Keratinocyte (primary cell): ENCODE measurements around the gene AEBP1. TPM values are rescaled to one million over a fixed set of nuclear protein-coding genes. Genes with fewer than 3 reads are reported as not detected.

ENCODE experiments used
- DNase-seq: peaks from one replicate; pipeline ENCODE4 v3.0.0-alpha.2; 2011; ENCODE audit warnings: low read depth, missing footprints, low spot score
- FAIRE-seq: peaks from 2 replicates; lab custom pipeline; 2011; peaks lifted over from hg19 to GRCh38; lab: Jason Lieb, UNC
- H2AFZ ChIP-seq: 2 replicates; pipeline ENCODE4 v1.6.0; 2012; ENCODE audit warnings: low read length, control low read depth, inconsistent platforms; ENCODE audit not compliant: control insufficient read depth
- H3K27ac ChIP-seq: 2 replicates; pipeline ENCODE4 v1.5.1; 2011; ENCODE audit warnings: low read length; ENCODE audit not compliant: control insufficient read depth, insufficient read depth
- H3K27me3 ChIP-seq: 3 replicates; pipeline ENCODE4 v1.6.0; 2011; ENCODE audit warnings: low read length; ENCODE audit not compliant: control insufficient read depth, insufficient read depth; ENCODE audit errors: extremely low read depth
- H3K36me3 ChIP-seq, 2 experiments: 2 replicates in 1 of 2; 3 replicates in 1 of 2; pipeline ENCODE4 v1.5.1; 2011; ENCODE audit warnings: low read length in 2 of 2, mild to moderate bottlenecking in 1 of 2; ENCODE audit not compliant: control insufficient read depth in 2 of 2, insufficient read depth in 2 of 2; ENCODE audit errors: extremely low read depth in 1 of 2
- H3K4me1 ChIP-seq: 3 replicates; pipeline ENCODE4 v1.5.1; 2011; ENCODE audit warnings: low read length; ENCODE audit not compliant: control insufficient read depth, insufficient read depth; ENCODE audit errors: extremely low read depth
- H3K4me2 ChIP-seq: 3 replicates; pipeline ENCODE4 v1.6.0; 2011; ENCODE audit warnings: low read depth, low read length; ENCODE audit not compliant: control insufficient read depth, insufficient read depth; ENCODE audit errors: extremely low read depth
- H3K4me3 ChIP-seq, 3 experiments: fragments of 200-600 bp in 1 of 3; sonication (generic) in 1 of 3; 2 replicates in 2 of 3; 3 replicates in 1 of 3; pipeline ENCODE4 v1.5.1; 2011 to 2016; ENCODE audit warnings: low read length in 3 of 3, mild to moderate bottlenecking in 3 of 3, control low read depth in 2 of 3, inconsistent platforms in 1 of 3, low read depth in 1 of 3, mixed read lengths in 1 of 3, mixed run types in 1 of 3, moderate library complexity in 1 of 3; ENCODE audit not compliant: control insufficient read depth in 2 of 3, insufficient read depth in 2 of 3; ENCODE audit errors: extremely low read depth in 1 of 3
- H3K79me2 ChIP-seq: 2 replicates; pipeline ENCODE4 v1.6.0; 2012; ENCODE audit warnings: low read length; ENCODE audit not compliant: control insufficient read depth, insufficient read depth
- H3K9ac ChIP-seq: 3 replicates; pipeline ENCODE4 v1.6.0; 2011; ENCODE audit warnings: low read length; ENCODE audit not compliant: control insufficient read depth, insufficient read depth; ENCODE audit errors: extremely low read depth
- H3K9me1 ChIP-seq: 3 replicates; pipeline ENCODE4 v1.6.0; 2011; ENCODE audit warnings: low read length; ENCODE audit not compliant: control insufficient read depth, insufficient read depth; ENCODE audit errors: extremely low read depth
- H3K9me3 ChIP-seq: 2 replicates; pipeline ENCODE4 v1.5.1; 2012; ENCODE audit warnings: low read depth, low read length; ENCODE audit not compliant: control insufficient read depth
- H4K20me1 ChIP-seq: 3 replicates; pipeline ENCODE4 v1.6.0; 2011; ENCODE audit warnings: low read length; ENCODE audit not compliant: control insufficient read depth, insufficient read depth; ENCODE audit errors: extremely low read depth
- CTCF ChIP-seq, 3 experiments: IDR thresholded peaks in 1 of 3; conservative IDR thresholded peaks in 1 of 3; optimal IDR thresholded peaks in 1 of 3; 2 replicates in 2 of 3; 3 replicates in 1 of 3; pipeline versions ENCODE3 to v1.5.1; 2011; ENCODE audit warnings: low read length in 3 of 3, mild to moderate bottlenecking in 3 of 3, moderate library complexity in 2 of 3, control low read depth in 1 of 3, inconsistent platforms in 1 of 3; ENCODE audit not compliant: insufficient read depth in 2 of 3; ENCODE audit errors: extremely low read depth in 1 of 3
- EZH2 ChIP-seq: IDR thresholded peaks from one replicate; pipeline ENCODE4 v1.6.1; 2012; ENCODE audit warnings: inconsistent platforms, mild to moderate bottlenecking, low read length, moderate library complexity
- dilution Hi-C: fragments of 300-500 bp; cut with MboI; formaldehyde crosslinking; loops from one replicate; pipeline ENCODE4 v1.7.0; 2020; ENCODE audit warnings: low sequenced_read_pairs; ENCODE audit not compliant: extremely low pct_ligation_motif_present
- polyA plus RNA-seq, 5 experiments: library from polyadenylated mRNA; depleted of rRNA in 3 of 5; stranded (reverse) in 3 of 5; stranded (forward) in 1 of 5; unstranded in 1 of 5; fragments of >200 nt; gene quantifications; 1 replicate in 1 of 5; 2 replicates in 3 of 5; 3 replicates in 1 of 5; pipeline versions ENCODE4 v1.2.1 to v1.2.3, GENCODE V29; 2011 to 2012; ENCODE audit warnings: missing spikeins in 2 of 5, low read depth in 1 of 5, low replicate concordance in 1 of 5
- small RNA-seq, 3 experiments: library from RNA; depleted of rRNA; stranded (forward); fragments of <200 nt; gene quantifications; one replicate each; pipeline ENCODE3, GENCODE V24; 2012; ENCODE audit warnings: low read depth in 3 of 3, low replicate concordance in 1 of 3; ENCODE audit not compliant: insufficient read length in 3 of 3

Gene AEBP1
- polyA plus RNA-seq, 1 donor (not counting 4 experiments of a cell fraction or from before 2014, with no cell fraction given), result 0.03 TPM

DNA sequence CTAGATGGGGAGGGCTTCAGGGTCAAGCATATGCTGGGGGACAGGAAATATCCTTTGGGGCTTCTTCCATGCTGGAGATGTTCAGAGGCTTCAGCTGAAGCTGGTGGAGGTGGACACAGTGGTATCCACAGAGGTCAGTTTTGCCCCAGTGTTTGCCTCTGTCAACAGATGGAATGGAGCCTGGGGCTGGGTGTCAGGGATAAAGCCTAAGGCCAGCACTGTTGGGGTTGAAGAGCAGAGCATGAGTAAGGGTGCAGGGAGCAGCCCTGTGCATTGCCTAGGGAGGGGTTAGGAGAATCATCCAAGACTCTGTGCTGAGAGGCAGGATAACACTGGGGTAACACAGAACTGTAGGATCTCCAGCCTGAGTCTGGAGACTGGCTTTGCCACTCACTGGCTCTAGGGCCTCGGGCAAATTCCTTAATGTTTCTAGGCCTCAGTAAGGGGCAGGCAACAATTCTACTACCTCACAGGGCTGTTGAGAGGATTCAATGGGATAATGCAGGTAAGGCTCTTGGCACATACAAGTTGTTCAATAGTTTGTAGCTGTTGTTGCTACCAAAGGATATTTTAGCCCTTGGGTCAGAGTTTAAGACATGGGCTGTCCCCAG lies 58.7 kb downstream of the AEBP1 start:
- Histone ChIP-seq H3K9me3 (no peaks in the 10 kb centered on the region), H3K27me3 (no peaks in the 10 kb centered on the region), H3K4me3 (no peak overlapping the region), H3K9ac (no peak overlapping the region), H4K20me1 (no peaks in the 10 kb centered on the region), H2AFZ (no peak overlapping the region), H3K9me1 (no peaks in the 10 kb centered on the region), H3K36me3 (no peaks in the 10 kb centered on the region), H3K79me2 (no peaks in the 10 kb centered on the region), H3K4me1 (peaks cover 13% of the 10 kb centered on the region), H3K27ac (no peak overlapping the region), H3K4me2 (no peak overlapping the region)
- dilution Hi-C loops, result no loop called here
- FAIRE-seq (peak; percentile 32), DNase-seq (no peak)
- TF ChIP-seq EZH2 (no peak), CTCF (optimal IDR thresholded peaks at IDR 0.05 in 1 of 3, IDR thresholded peaks at IDR 0.05 in 1 of 3, conservative IDR thresholded peaks at IDR 0.05 in 1 of 3; ENCODE audit: extremely low read depth in 1 of 3, insufficient read depth in 2 of 3, low read length in 3 of 3) (no peak)

GRCh38 chr7:44163591-44163990 lies 59.4 kb downstream of the AEBP1 start:
- Histone ChIP-seq H3K9me3 (no peaks in the 10 kb centered on the region), H3K9me1 (no peaks in the 10 kb centered on the region), H3K4me3 (no peak overlapping the region), H3K9ac (no peak overlapping the region), H3K4me1 (peaks cover 13% of the 10 kb centered on the region), H2AFZ (no peak overlapping the region), H4K20me1 (no peaks in the 10 kb centered on the region), H3K36me3 (no peaks in the 10 kb centered on the region), H3K27me3 (no peaks in the 10 kb centered on the region), H3K79me2 (no peaks in the 10 kb centered on the region), H3K4me2 (peak overlapping the region; percentile 31), H3K27ac (no peak overlapping the region)
- dilution Hi-C loops, result no loop called here
- DNase-seq, result peak; percentile 11
- no peak for TF ChIP-seq EZH2
- no peak for TF ChIP-seq CTCF (optimal IDR thresholded peaks at IDR 0.05 in 1 of 3, IDR thresholded peaks at IDR 0.05 in 1 of 3, conservative IDR thresholded peaks at IDR 0.05 in 1 of 3; ENCODE audit: extremely low read depth in 1 of 3, insufficient read depth in 2 of 3, low read length in 3 of 3)
- peak; percentile 94 for FAIRE-seq

Small RNAs within 50 kb of the gene (small RNA-seq; reads per million reads assigned to genes)
- 0 reads per million in 3 experiments for gene RNA5SP230

Other genes with a start within 250 kb of the AEBP1 start
- gene MRPS24, start 234.8 kb upstream of the AEBP1 start, polyA plus RNA-seq, result 94.8 to 113 TPM (median 104 TPM) in 3 replicates
- gene URGCP, start 197.7 kb upstream of the AEBP1 start, polyA plus RNA-seq, result 24.8 to 29.7 TPM (median 27.6 TPM) in 3 replicates
- gene UBE2D4, start 177.9 kb upstream of the AEBP1 start, polyA plus RNA-seq, result 7.9 to 11.0 TPM (median 8.1 TPM) in 3 replicates
- gene SPDYE1, start 106.4 kb upstream of the AEBP1 start, polyA plus RNA-seq, result not detected in 3 replicates
- 76.1 to 107 TPM (median 88.4 TPM) in 3 replicates for gene DBNL, start 59.6 kb upstream of the AEBP1 start, polyA plus RNA-seq
- gene PGAM2, start 38.8 kb upstream of the AEBP1 start, polyA plus RNA-seq, result not detected in 3 replicates
- 4.7 to 5.9 TPM (median 4.8 TPM) in 3 replicates for gene POLM, start 21.8 kb upstream of the AEBP1 start, polyA plus RNA-seq
- 140 to 158 TPM (median 152 TPM) in 3 replicates for gene POLD2, start 19.2 kb downstream of the AEBP1 start, polyA plus RNA-seq
- 0.19 to 2.9 TPM (median 0.59 TPM) in 3 replicates for gene MYL7, start 37.0 kb downstream of the AEBP1 start, polyA plus RNA-seq
- gene GCK, start 85.1 kb downstream of the AEBP1 start, polyA plus RNA-seq, result 0.03 TPM in 1 of 3 replicates, not detected in the others
- 139 to 192 TPM (median 148 TPM) in 3 replicates for gene YKT6, start 96.6 kb downstream of the AEBP1 start, polyA plus RNA-seq
- 0.25 to 0.32 TPM (median 0.31 TPM) in 3 replicates for gene CAMK2B, start 221.2 kb downstream of the AEBP1 start, polyA plus RNA-seq